ENCODE data around the gene NKIRAS1. TPM values are rescaled to one million over a fixed set of nuclear protein-coding genes. Genes with fewer than 3 reads are reported as not detected.

Gene NKIRAS1
- total RNA-seq, 1 experiment from 2014 or later = 8.9 TPM

DNA sequence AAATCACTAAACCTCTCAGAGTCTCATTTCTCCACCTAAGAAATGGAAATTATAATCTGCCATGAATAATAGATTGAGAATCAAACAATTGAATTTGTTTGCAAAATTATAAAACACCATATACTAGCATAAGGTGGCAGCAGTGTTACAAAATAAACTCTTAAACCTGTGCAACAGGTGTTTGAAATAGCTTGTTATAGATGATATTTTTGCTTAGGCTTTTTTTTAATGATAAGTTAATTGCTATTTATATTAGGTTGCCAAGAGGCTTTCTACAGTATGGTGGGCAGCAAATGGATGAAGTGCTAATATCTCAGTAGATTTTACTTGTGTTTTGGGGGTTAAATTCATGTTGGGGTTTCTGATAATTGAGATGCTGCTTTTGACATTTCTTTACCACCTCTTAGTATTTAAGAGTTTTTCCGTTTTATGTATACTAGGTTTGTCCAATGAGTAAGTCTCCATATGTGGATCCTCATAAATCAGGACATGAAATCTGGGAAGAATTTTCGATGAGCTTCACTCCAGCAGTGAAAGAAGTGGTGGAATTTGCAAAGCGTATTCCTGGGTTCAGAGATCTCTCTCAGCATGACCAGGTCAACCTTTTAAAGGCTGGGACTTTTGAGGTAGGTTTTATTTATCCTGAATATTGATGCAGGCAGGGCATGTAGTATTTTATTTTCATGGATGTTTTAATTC, 47.9 kb upstream of the NKIRAS1 start:
- ChIA-PET POLR2A (interaction anchor here (0.6 to 0.7 kb wide), 2 partner anchors 18 to 94 kb away, joined by 11 read pairs; no protein-coding TSS in a partner anchor), CTCF (no interaction called here)
- Histone ChIP-seq H3K4me3 (ENCODE audit: low read depth in 2 of 2, low read length in 2 of 2) (no peak overlapping the region), H3K36me3 (ENCODE audit: control insufficient read depth, insufficient read depth, low read length) (no peaks in the 10 kb centered on the region; the same call in 1 of the 2 replicates), H3K9me3 (ENCODE audit: control insufficient read depth, insufficient read depth, low read depth, low read length) (no peaks in the 10 kb centered on the region), H3K27ac (ENCODE audit: low read length) (no peak overlapping the region), H3K4me1 (ENCODE audit: control insufficient read depth, insufficient read depth, low read length) (peaks cover 15% of the 10 kb centered on the region; the same call in 1 of the 2 replicates), H3K27me3 (ENCODE audit: control insufficient read depth, insufficient read depth, low read length) (no peaks in the 10 kb centered on the region)
- ATAC-seq (no peak), DNase-seq (ENCODE audit: low read depth, low spot score) (no peak)
- no peak for TF ChIP-seq SIN3A (IDR thresholded peaks at IDR 0.05; ENCODE audit: borderline replicate concordance, insufficient read depth, low read depth, low read length)
- TF ChIP-seq POLR2AphosphoS5 (IDR thresholded peaks at IDR 0.05; ENCODE audit: low read depth, low read length) = no peak
- TF ChIP-seq, protein P1, sequence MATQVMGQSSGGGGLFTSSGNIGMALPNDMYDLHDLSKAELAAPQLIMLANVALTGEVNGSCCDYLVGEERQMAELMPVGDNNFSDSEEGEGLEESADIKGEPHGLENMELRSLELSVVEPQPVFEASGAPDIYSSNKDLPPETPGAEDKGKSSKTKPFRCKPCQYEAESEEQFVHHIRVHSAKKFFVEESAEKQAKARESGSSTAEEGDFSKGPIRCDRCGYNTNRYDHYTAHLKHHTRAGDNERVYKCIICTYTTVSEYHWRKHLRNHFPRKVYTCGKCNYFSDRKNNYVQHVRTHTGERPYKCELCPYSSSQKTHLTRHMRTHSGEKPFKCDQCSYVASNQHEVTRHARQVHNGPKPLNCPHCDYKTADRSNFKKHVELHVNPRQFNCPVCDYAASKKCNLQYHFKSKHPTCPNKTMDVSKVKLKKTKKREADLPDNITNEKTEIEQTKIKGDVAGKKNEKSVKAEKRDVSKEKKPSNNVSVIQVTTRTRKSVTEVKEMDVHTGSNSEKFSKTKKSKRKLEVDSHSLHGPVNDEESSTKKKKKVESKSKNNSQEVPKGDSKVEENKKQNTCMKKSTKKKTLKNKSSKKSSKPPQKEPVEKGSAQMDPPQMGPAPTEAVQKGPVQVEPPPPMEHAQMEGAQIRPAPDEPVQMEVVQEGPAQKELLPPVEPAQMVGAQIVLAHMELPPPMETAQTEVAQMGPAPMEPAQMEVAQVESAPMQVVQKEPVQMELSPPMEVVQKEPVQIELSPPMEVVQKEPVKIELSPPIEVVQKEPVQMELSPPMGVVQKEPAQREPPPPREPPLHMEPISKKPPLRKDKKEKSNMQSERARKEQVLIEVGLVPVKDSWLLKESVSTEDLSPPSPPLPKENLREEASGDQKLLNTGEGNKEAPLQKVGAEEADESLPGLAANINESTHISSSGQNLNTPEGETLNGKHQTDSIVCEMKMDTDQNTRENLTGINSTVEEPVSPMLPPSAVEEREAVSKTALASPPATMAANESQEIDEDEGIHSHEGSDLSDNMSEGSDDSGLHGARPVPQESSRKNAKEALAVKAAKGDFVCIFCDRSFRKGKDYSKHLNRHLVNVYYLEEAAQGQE (IDR thresholded peaks at IDR 0.05; ENCODE audit: insufficient read depth in 1 of 2, low read depth in 2 of 2, low read length in 1 of 2) = no peak
- no peak for TF ChIP-seq TCF7L2 (IDR thresholded peaks at IDR 0.05; ENCODE audit: low read depth, low read length)
- TF ChIP-seq, protein P2, sequence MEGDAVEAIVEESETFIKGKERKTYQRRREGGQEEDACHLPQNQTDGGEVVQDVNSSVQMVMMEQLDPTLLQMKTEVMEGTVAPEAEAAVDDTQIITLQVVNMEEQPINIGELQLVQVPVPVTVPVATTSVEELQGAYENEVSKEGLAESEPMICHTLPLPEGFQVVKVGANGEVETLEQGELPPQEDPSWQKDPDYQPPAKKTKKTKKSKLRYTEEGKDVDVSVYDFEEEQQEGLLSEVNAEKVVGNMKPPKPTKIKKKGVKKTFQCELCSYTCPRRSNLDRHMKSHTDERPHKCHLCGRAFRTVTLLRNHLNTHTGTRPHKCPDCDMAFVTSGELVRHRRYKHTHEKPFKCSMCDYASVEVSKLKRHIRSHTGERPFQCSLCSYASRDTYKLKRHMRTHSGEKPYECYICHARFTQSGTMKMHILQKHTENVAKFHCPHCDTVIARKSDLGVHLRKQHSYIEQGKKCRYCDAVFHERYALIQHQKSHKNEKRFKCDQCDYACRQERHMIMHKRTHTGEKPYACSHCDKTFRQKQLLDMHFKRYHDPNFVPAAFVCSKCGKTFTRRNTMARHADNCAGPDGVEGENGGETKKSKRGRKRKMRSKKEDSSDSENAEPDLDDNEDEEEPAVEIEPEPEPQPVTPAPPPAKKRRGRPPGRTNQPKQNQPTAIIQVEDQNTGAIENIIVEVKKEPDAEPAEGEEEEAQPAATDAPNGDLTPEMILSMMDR (IDR thresholded peaks at IDR 0.05) = no peak
- in situ Hi-C loops (cut with HindIII; ENCODE audit: low pct_unique_long_range_greater_than_20kb, low sequenced_read_pairs) = no loop called here
- intact Hi-C loops (cut with micrococcal nuclease; ENCODE audit: unreplicated experiment) = no loop called here
- BruUV-seq (replicated peaks) = no TSS peak

DNA sequence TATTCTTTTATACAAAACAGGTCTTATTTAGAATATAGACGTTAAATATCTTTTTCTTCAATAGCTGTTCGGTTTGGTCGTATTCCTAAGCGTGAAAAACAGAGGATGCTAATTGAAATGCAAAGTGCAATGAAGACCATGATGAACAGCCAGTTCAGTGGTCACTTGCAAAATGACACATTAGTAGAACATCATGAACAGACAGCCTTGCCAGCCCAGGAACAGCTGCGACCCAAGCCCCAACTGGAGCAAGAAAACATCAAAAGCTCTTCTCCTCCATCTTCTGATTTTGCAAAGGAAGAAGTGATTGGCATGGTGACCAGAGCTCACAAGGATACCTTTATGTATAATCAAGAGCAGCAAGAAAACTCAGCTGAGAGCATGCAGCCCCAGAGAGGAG, 45.1 kb upstream of the NKIRAS1 start:
- H3K4me3 ChIP-seq (ENCODE audit: low read depth in 2 of 2, low read length in 2 of 2) = no peak overlapping the region
- BruUV-seq (replicated peaks) = no TSS peak
- no peaks in the 10 kb centered on the region for H3K27me3 ChIP-seq (ENCODE audit: control insufficient read depth, insufficient read depth, low read length)
- no peak overlapping the region for H3K27ac ChIP-seq (ENCODE audit: low read length)
- H3K9me3 ChIP-seq (ENCODE audit: control insufficient read depth, insufficient read depth, low read depth, low read length) = no peaks in the 10 kb centered on the region
- peaks cover 20% of the 10 kb centered on the region for H3K4me1 ChIP-seq (ENCODE audit: control insufficient read depth, insufficient read depth, low read length)
- ChIA-PET POLR2A (interaction anchor here (0.7 kb wide), 1 partner anchor 40 kb away, joined by 13 read pairs; no protein-coding TSS in a partner anchor), CTCF (no interaction called here)
- intact Hi-C loops (cut with micrococcal nuclease; ENCODE audit: unreplicated experiment) = no loop called here
- DNase-seq (ENCODE audit: low read depth, low spot score) (no peak), ATAC-seq (no peak)
- H3K36me3 ChIP-seq (ENCODE audit: control insufficient read depth, insufficient read depth, low read length) = no peaks in the 10 kb centered on the region; the same call in 1 of the 2 replicates
- TF ChIP-seq, protein P2 (IDR thresholded peaks at IDR 0.05) = no peak
- TF ChIP-seq TCF7L2 (IDR thresholded peaks at IDR 0.05; ENCODE audit: low read depth, low read length) (no peak), SIN3A (IDR thresholded peaks at IDR 0.05; ENCODE audit: borderline replicate concordance, insufficient read depth, low read depth, low read length) (no peak)
- TF ChIP-seq, protein P1 (IDR thresholded peaks at IDR 0.05; ENCODE audit: insufficient read depth in 1 of 2, low read depth in 2 of 2, low read length in 1 of 2) = no peak
- in situ Hi-C loops (cut with HindIII; ENCODE audit: low pct_unique_long_range_greater_than_20kb, low sequenced_read_pairs) = no loop called here
